ENCODE measurements around the gene SLC40A1.
"Not testable (repeated sequence)": the region's sequence is repeated elsewhere in the genome, so short reads cannot be mapped to it uniquely, and the experiment has no call there.

SLC40A1 gene

DNA sequence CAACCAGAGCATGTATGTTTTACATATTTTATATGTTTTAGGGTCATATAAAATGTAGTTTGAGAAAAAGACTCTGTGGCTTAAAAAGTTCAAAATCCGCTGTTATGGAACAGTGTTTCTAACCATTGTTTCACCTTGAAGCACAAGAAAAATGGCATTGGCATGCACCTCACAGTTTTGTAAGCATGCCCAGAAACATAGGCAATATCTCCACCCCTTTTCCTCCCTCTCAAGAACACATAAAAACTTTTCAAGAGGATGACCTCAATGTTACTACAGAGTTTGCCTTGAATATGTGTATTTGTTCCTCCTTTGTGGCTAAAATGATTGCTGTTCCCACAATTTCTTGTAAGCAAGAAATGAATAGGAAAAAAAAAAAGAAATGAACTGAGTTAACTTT is 29.3 kb upstream of the SLC40A1 start:
- Mint-ChIP-seq H3K4me1 (ENCODE audit: low read depth) (no peaks in the 10 kb centered on the region), H3K4me3 (no peak overlapping the region), H3K36me3 (ENCODE audit: low read depth) (no peaks in the 10 kb centered on the region), H3K27me3 (ENCODE audit: low read depth) (peaks cover 2% of the 10 kb centered on the region), H3K27ac (no peak overlapping the region), H3K9me3 (no peaks in the 10 kb centered on the region)
- DNase-seq (ENCODE audit: low spot score), result no peak

DNA sequence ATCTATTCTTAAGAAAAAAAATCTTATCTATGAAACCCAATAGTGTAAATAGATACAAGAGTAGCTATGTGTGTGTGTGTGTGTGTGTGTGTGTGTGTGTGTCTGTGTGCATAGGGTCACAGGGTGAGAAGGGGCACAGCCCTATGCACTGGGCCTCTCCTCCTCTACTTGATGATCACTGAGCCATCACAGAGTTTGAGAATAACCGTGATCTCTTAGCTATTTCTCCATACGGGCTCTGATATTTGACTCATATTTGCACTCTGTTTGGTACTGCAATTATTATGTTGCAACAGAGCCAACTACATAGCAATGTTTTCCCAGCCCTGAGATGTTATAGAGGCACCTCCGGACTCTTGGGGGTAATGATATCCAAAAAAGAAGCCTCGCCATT is 28.8 kb upstream of the SLC40A1 start:
- Mint-ChIP-seq H3K36me3 (ENCODE audit: low read depth) (no peaks in the 10 kb centered on the region), H3K27ac (no peak overlapping the region), H3K9me3 (no peaks in the 10 kb centered on the region), H3K4me1 (ENCODE audit: low read depth) (no peaks in the 10 kb centered on the region), H3K27me3 (ENCODE audit: low read depth) (peaks cover 2% of the 10 kb centered on the region), H3K4me3 (no peak overlapping the region)
- no peak for DNase-seq (ENCODE audit: low spot score)

- DNase-seq (ENCODE audit: low spot score), result no peak
Observed at GRCh38 chr2:189608795-189609422, 28.3 kb upstream of the SLC40A1 start.

DNA sequence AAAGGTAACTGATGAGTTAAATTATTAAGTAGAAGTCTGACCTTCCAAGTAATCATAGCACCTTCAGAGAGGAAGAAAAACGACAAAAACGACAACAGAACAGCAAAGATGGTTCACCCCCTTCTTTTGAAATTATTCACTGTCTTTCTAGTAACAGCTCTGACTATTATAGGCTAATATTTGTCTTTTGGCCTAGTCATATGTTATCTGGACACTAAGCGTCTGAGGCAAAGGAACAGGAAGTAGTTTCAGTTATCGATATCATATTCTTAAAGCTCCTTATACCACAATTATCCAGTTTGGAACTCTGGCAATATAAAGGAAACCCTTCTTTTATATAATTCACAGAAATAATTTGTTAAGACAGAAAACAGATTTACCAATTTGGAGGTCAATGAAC is 27.6 kb upstream of the SLC40A1 start:
- Mint-ChIP-seq H3K4me3 (no peak overlapping the region), H3K27ac (no peak overlapping the region), H3K4me1 (ENCODE audit: low read depth) (no peaks in the 10 kb centered on the region), H3K27me3 (ENCODE audit: low read depth) (peaks cover 2% of the 10 kb centered on the region), H3K36me3 (ENCODE audit: low read depth) (no peaks in the 10 kb centered on the region), H3K9me3 (no peaks in the 10 kb centered on the region)
- no peak for DNase-seq (ENCODE audit: low spot score)

More at GRCh38 chr2:189608795-189609422, 28.3 kb upstream of the SLC40A1 start:
- H3K27me3 Mint-ChIP-seq (ENCODE audit: low read depth), result peaks cover 2% of the 10 kb centered on the region
- H3K27ac Mint-ChIP-seq, result no peak overlapping the region
- H3K4me1 Mint-ChIP-seq (ENCODE audit: low read depth), result no peaks in the 10 kb centered on the region
- H3K9me3 Mint-ChIP-seq, result no peaks in the 10 kb centered on the region
- H3K36me3 Mint-ChIP-seq (ENCODE audit: low read depth), result no peaks in the 10 kb centered on the region
- no peak overlapping the region for H3K4me3 Mint-ChIP-seq

GRCh38 chr2:189602233-189602632 is 21.6 kb upstream of the SLC40A1 start:
- Mint-ChIP-seq H3K36me3 (ENCODE audit: low read depth) (no peaks in the 10 kb centered on the region), H3K4me1 (ENCODE audit: low read depth) (no peaks in the 10 kb centered on the region), H3K9me3 (peaks cover 4% of the 10 kb centered on the region), H3K4me3 (no peak overlapping the region), H3K27ac (no peak overlapping the region), H3K27me3 (ENCODE audit: low read depth) (peaks cover 3% of the 10 kb centered on the region)
- DNase-seq (ENCODE audit: low spot score), result no peak

- DNase-seq (ENCODE audit: low spot score); H3K4me3 Mint-ChIP-seq; H3K27me3 Mint-ChIP-seq (ENCODE audit: low read depth); H3K36me3 Mint-ChIP-seq (ENCODE audit: low read depth); H3K4me1 Mint-ChIP-seq (ENCODE audit: low read depth); H3K9me3 Mint-ChIP-seq; H3K27ac Mint-ChIP-seq: not testable (repeated sequence)
Observed at GRCh38 chr2:189601652-189602051, 21.1 kb upstream of the SLC40A1 start.

GRCh38 chr2:189601043-189601442 is 20.5 kb upstream of the SLC40A1 start:
- H3K27me3 Mint-ChIP-seq (ENCODE audit: low read depth), result peaks cover 4% of the 10 kb centered on the region
- peaks cover 4% of the 10 kb centered on the region for H3K9me3 Mint-ChIP-seq
- H3K4me1 Mint-ChIP-seq (ENCODE audit: low read depth), result no peaks in the 10 kb centered on the region
- no peak overlapping the region for H3K27ac Mint-ChIP-seq
- H3K4me3 Mint-ChIP-seq, result no peak overlapping the region
- H3K36me3 Mint-ChIP-seq (ENCODE audit: low read depth), result no peaks in the 10 kb centered on the region
- DNase-seq (ENCODE audit: low spot score), result no peak

DNA sequence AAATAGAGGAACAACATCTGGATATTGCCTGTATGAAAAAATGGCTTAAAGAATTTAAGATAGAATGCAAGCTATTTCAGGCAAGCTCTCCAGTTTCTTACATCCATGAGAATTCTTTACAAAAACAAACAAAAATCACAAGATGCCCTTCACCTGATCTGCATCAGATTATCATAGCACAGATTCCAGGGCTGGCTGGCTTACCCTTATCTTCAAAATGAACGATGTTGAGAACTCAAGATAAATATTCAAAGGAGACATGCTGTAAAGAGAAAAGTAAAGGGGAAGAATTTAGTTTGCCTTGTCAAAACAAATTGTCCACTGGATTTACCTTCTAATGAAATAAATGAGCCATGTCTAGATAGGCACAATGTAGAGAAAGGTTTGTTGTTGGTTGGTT is 18.7 kb upstream of the SLC40A1 start:
- Mint-ChIP-seq H3K27ac (no peak overlapping the region), H3K27me3 (ENCODE audit: low read depth) (peaks cover 4% of the 10 kb centered on the region), H3K9me3 (peaks cover 4% of the 10 kb centered on the region), H3K36me3 (ENCODE audit: low read depth) (no peaks in the 10 kb centered on the region), H3K4me3 (no peak overlapping the region), H3K4me1 (ENCODE audit: low read depth) (peaks cover 4% of the 10 kb centered on the region)
- no peak for DNase-seq (ENCODE audit: low spot score)

DNA sequence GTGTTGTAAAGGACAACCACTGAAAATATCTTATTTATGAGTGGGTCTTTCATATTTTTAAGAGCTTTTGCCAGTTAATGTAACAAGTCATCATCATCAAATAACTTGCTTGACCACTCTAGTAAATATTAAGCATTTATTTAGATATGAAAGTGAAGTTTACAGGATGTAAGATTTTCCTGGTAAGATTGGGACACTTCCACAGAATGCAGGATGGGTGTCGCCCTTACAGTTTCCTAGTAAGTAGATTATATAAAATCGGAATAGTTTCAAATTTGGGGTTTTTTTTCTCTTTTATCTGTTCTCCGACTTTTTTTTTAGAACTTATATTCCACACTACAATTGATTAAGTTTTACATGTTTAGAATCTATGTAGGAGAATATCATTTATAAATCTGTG is 14.8 kb upstream of the SLC40A1 start:
- peaks cover 3% of the 10 kb centered on the region for H3K9me3 Mint-ChIP-seq
- H3K27ac Mint-ChIP-seq, result no peak overlapping the region
- H3K36me3 Mint-ChIP-seq (ENCODE audit: low read depth), result no peaks in the 10 kb centered on the region
- peaks cover 24% of the 10 kb centered on the region for H3K4me1 Mint-ChIP-seq (ENCODE audit: low read depth)
- H3K27me3 Mint-ChIP-seq (ENCODE audit: low read depth), result peaks cover 4% of the 10 kb centered on the region
- DNase-seq (ENCODE audit: low spot score), result no peak
- H3K4me3 Mint-ChIP-seq, result no peak overlapping the region

DNA sequence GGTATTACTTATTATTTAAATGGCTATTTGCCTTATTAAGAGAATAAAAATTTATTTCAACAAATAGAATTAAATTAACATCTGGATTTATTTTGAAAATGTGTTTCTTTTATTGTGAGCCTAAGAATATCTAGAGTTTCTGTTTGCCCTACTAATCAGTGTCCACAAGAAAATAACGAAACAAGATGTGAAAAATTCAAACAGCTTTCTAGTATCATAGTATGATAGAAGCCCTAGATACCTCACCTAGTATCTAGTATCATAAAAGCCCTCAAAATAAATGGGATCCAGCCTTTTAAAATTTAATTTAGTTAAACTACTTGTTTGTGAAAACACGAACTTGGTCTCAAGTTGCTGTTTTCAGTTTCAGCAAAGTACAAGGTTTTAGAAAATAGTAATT is 13.7 kb upstream of the SLC40A1 start:
- Mint-ChIP-seq H3K27me3 (ENCODE audit: low read depth) (peaks cover 6% of the 10 kb centered on the region), H3K27ac (no peak overlapping the region), H3K36me3 (ENCODE audit: low read depth) (no peaks in the 10 kb centered on the region), H3K4me3 (no peak overlapping the region), H3K4me1 (ENCODE audit: low read depth) (peaks cover 24% of the 10 kb centered on the region), H3K9me3 (no peaks in the 10 kb centered on the region)
- no peak for DNase-seq (ENCODE audit: low spot score)

- Mint-ChIP-seq H3K27me3 (ENCODE audit: low read depth) (peaks cover 7% of the 10 kb centered on the region), H3K9me3 (no peaks in the 10 kb centered on the region), H3K4me3 (peak overlapping the region; percentile 1), H3K27ac (no peak overlapping the region), H3K4me1 (ENCODE audit: low read depth) (peaks cover 24% of the 10 kb centered on the region), H3K36me3 (ENCODE audit: low read depth) (no peaks in the 10 kb centered on the region)
- no peak for DNase-seq (ENCODE audit: low spot score)
Observed at GRCh38 chr2:189593115-189593514, 12.5 kb upstream of the SLC40A1 start.

GRCh38 chr2:189592353-189592984 is 11.9 kb upstream of the SLC40A1 start:
- Mint-ChIP-seq H3K27ac (no peak overlapping the region), H3K4me1 (ENCODE audit: low read depth) (peaks cover 27% of the 10 kb centered on the region), H3K36me3 (ENCODE audit: low read depth) (no peaks in the 10 kb centered on the region), H3K9me3 (no peaks in the 10 kb centered on the region), H3K27me3 (ENCODE audit: low read depth) (peaks cover 10% of the 10 kb centered on the region), H3K4me3 (peak overlapping the region; percentile 1)
- DNase-seq (ENCODE audit: low spot score), result no peak

GRCh38 chr2:189587780-189588179 is 7.2 kb upstream of the SLC40A1 start:
- no peak overlapping the region for H3K4me3 Mint-ChIP-seq

DNA sequence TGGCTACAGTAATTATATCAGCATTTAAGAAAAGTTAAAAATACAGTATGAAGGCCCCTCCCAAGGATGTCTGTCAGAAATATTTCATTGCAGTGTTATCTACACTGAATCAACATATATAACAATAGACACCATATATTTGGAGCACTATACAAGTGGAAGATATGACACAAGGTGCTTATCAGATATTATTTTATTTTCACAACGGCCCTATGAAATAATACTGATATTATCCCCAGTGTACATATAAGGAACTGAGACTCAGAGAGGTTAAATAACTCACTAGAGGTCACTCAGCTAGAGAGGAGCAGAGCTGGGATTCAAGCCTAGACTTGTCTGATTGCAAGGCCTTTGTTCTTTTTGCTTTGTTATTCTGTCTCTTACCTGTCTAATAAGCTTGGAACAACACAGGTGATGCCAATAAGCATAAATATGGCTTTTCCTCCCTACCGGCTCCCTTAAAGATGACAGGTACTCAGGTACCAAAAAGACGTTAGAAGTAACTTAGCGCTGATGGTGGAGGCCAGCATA is 4.7 kb upstream of the SLC40A1 start:
- Mint-ChIP-seq H3K27me3 (ENCODE audit: low read depth) (peaks cover 39% of the 10 kb centered on the region), H3K4me3 (no peak overlapping the region), H3K4me1 (ENCODE audit: low read depth) (peaks cover 12% of the 10 kb centered on the region), H3K9me3 (no peaks in the 10 kb centered on the region), H3K36me3 (ENCODE audit: low read depth) (no peaks in the 10 kb centered on the region), H3K27ac (no peak overlapping the region)
- DNase-seq (ENCODE audit: low spot score), result no peak

More at GRCh38 chr2:189587780-189588179, 7.2 kb upstream of the SLC40A1 start:
- H3K9me3 Mint-ChIP-seq, result no peaks in the 10 kb centered on the region
- no peak for DNase-seq (ENCODE audit: low spot score)
- H3K27me3 Mint-ChIP-seq (ENCODE audit: low read depth), result peaks cover 26% of the 10 kb centered on the region
- no peak overlapping the region for H3K27ac Mint-ChIP-seq
- no peaks in the 10 kb centered on the region for H3K36me3 Mint-ChIP-seq (ENCODE audit: low read depth)
- peaks cover 19% of the 10 kb centered on the region for H3K4me1 Mint-ChIP-seq (ENCODE audit: low read depth)
